Suprapubic skin (tissue), 3 donors: ENCODE measurements around the gene RSRC1.

Experiments used
- CTCF ChIP-seq, 2 donors: fragments of 200-600 bp in 1 of 2; fragments of 450-650 bp in 1 of 2; sonication (generic) in 1 of 2; IDR thresholded peaks; one replicate each; pipeline ENCODE4 v1.5.1; 2016 to 2019; ENCODE audit warnings: antibody characterized with exemption in 2 of 2, mild to moderate bottlenecking in 1 of 2, moderate library complexity in 1 of 2
- POLR2A ChIP-seq, 2 donors: fragments of 450-650 bp; IDR thresholded peaks; one replicate each; pipeline ENCODE4 v1.6.1; 2017; ENCODE audit warnings: antibody characterized with exemption in 2 of 2, mild to moderate bottlenecking in 2 of 2, moderate library complexity in 2 of 2

DNA sequence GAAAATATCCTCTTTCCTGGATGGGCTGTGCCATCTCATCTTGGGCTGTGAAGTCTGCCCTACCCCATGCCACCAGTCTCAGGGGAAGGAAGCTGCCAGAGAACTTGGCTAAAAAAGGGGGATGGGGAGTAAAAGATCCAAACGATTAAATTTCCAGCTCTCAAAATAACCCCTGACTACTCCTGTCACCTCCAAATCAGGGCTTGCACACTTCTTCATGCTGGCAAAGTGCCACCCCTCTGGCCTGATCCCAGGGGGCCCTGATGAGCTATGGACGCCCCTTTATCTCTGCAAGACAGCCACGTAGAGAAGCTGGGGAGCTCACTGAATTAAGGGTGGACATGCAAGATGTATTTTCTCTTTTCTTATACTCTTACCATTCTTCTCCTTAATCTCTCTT, 459.9 kb downstream of the RSRC1 start:
- TF ChIP-seq CTCF (IDR thresholded peaks at IDR 0.05) = no peak
- TF ChIP-seq POLR2A (IDR thresholded peaks at IDR 0.05) = no peak
